Measurements from ENCODE around the gene PCSK6.
A peak's percentile ranks its signal among the peaks of the same experiment; 100 is the strongest.

DNA sequence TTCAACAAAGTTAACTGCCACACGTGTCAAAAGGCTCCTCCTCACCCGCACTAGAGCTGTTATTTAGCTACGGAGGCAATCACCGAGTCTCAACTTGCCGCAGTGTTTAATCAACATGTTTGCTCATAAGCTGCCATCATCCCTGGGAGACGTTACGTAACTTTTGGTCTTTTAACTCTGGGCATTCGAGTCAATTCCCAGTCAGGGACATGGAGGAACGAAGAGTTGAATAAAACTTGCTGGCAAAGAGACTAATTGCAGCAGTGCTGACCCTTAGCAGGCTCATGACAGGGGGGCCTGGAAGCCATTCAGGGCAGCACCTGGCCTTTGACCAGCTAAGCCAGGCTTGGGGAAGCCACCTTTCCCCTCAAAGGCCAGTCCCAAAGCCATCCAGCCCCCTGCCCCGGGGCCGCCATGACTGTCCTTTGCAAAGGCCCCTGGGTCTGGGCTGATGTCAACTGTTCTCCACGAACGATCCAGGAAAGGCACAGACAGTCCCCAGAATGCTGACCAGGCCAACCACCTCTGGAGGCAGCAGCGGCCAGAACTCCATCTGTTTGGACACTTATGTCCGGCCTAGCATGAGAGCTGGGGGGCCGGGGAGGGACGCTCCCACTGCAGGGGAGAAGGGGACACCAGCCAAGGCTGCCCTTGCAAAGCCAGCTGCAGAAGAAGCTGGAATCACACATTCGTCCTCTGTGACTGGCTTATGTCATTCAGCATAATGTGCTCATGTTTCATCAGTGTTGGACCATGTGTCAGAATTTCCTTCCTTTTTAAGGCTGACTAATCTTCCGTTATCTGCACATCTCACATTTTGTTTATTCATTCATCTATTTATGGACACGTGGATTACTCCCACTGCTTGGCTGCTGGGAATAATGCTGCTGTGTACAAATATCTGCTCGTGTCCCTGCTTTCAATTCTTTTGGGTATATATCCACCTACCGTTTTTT is 43.7 kb downstream of the PCSK6 start:
- TF ChIP-seq, protein P1, sequence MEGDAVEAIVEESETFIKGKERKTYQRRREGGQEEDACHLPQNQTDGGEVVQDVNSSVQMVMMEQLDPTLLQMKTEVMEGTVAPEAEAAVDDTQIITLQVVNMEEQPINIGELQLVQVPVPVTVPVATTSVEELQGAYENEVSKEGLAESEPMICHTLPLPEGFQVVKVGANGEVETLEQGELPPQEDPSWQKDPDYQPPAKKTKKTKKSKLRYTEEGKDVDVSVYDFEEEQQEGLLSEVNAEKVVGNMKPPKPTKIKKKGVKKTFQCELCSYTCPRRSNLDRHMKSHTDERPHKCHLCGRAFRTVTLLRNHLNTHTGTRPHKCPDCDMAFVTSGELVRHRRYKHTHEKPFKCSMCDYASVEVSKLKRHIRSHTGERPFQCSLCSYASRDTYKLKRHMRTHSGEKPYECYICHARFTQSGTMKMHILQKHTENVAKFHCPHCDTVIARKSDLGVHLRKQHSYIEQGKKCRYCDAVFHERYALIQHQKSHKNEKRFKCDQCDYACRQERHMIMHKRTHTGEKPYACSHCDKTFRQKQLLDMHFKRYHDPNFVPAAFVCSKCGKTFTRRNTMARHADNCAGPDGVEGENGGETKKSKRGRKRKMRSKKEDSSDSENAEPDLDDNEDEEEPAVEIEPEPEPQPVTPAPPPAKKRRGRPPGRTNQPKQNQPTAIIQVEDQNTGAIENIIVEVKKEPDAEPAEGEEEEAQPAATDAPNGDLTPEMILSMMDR (IDR thresholded peaks at IDR 0.05): no peak
- peak; percentile 35 for TF ChIP-seq POLR2AphosphoS5 (IDR thresholded peaks at IDR 0.05)

All from gastroesophageal sphincter (tissue), 3 donors.